ENCODE data around the gene GLT1D1.

Gene GLT1D1

DNA sequence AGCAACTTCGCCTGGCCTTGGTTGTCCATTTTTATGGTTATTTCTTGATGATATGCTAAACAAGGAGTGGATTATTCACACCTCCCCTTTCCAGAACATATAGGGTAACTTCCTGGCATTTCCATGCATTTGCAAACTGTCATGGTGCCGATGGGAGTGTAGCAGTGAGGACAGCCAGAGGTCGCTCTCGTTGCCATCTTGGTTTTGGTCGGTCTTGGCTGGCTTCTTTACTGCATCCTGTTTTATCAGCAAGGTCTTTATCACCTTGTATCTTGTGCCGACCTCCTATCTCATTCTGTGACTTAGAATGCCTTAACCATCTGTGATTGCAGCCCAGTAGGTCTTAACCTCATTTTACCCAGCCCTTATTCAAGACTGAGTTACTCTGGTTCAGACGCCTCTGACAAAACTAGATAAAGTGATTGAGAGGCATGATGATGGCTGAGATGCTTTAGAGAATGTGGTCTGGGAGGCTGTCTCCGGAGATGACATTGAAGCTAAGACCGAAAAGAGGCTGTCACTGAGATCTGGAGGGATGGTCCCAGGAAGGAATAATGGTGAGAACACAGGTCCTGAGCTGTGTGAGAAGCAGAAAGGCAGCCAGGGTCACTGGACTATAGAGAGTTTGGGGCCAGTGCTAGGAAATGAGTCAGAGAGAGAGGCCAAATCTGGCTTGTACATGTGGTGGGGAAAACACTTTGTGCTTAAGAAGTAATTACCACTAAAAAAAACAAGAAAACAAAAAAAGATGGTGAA is 2.9 kb downstream of the GLT1D1 start:
- DNase-seq, result no peak

DNA sequence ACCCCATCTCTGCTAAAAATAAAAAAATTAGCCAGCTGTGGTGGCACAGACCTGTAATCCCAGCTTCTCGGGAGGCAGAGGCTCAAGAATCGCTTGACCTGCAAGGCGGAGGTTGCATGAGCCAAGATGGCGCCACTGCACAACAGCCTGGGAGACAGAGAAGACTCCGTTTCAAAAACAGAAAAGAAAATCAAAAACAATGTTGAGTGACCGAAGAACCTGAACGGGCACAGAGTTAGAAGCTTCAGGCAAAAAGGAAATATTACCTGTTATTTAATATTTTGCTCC is 3.5 kb downstream of the GLT1D1 start:
- DNase-seq, result no peak

DNA sequence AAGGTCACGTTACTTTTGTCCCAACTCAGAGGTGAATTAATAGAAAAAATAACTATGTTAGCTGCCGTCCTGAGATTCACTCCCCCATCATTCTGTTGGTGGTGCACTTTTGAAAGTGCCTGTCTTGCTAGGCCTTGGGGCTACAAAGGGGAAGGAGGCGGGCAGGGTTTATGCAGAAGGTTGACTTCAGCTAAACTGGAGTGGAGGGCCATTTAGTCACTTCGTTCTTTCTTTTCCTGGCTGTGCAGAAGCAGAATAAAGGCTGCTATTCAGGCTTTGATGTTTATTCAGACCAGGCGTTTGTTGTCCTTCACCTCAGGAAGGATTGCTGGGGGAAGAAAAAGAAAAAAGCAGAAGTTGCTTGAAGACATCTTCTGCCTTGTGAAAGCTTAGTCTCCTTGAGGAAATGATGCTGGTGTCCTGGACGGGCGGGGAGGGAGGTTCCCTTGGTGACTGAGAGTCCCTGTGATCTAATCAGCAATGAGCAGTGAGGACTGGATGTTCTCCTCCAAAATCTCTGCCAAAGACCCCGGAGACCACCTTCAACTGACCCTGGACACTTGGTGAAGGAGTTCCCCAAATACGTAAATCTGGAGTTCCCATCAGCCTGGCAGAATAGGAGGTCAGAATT is 4.0 kb downstream of the GLT1D1 start:
- no peak for DNase-seq

DNA sequence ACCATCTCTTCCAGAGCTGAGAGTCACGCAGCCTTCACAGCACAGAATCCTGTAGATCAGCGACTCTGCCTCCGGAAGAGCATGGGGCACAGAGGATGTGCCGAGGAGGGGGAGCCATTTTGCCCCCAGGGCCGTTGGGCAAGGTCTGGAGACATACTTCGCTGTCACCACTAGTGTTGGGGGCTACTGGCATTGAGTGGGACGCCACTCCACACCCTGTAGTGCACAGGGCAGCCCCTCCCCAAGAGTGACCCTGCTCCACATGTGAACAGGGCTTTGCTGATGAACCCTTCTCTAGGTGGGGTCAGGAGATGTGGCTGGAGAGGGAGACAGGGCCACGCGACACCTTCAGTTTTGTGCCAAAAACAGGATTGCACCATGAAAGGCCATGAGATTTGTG is 6.0 kb downstream of the GLT1D1 start:
- no peak for DNase-seq

DNA sequence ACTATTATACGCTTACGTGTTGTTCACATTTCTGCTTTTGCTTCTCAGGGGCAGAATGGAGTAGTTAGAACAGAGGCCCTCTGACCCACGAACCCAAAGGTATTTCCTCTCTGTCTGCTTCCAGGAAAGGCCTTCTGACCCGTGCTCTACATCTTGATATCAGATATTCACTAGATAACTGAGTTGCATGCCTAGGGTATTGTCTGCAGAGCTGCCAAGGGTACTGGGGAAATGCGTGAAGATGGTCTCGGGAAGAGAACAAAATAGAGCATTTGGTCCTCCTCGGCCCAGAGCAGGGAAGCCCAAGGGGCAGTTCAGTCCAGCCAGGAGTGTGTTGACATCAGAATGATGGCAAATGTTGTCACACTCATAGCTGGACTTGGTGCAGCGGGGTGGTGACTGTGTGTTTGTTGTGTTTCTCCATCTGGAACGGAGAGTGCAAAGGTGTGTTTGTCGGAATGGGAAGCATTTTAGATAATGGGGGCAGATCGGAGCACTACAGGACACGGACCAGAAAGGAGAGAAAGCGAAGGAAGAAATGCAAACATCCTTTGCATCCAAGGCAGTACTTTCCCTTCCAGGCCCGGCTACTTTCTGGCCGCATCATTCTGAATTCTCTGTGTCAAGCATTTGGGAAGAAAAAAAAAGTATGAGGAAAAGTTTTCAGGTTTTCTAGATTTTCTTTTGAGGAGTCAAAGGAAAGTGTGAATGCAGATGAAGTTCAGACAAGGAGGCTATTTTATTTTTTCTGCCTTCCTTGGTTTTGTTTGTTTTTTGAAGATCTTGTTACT is 8.1 kb downstream of the GLT1D1 start:
- DNase-seq, result no peak

DNA sequence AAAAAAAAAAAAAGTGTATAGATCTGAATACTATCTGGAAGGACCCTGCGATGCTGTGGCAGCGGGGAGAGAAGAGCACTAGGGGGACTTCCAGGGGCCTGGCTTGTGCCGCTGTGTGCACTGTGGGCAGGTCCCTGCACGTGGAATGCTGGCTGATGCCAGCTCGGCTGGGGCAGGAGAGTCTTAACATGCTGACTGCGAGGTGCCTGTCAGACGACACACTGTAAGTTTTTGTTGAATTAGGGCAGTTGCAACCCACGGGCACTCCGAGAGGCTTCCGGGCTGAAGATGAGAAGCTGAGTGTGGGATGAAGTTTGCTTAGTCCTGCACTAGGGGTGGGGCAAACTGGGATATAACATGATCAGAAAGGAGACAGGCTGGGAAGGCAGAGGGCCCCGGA is 10.7 kb downstream of the GLT1D1 start:
- DNase-seq, result no peak

DNA sequence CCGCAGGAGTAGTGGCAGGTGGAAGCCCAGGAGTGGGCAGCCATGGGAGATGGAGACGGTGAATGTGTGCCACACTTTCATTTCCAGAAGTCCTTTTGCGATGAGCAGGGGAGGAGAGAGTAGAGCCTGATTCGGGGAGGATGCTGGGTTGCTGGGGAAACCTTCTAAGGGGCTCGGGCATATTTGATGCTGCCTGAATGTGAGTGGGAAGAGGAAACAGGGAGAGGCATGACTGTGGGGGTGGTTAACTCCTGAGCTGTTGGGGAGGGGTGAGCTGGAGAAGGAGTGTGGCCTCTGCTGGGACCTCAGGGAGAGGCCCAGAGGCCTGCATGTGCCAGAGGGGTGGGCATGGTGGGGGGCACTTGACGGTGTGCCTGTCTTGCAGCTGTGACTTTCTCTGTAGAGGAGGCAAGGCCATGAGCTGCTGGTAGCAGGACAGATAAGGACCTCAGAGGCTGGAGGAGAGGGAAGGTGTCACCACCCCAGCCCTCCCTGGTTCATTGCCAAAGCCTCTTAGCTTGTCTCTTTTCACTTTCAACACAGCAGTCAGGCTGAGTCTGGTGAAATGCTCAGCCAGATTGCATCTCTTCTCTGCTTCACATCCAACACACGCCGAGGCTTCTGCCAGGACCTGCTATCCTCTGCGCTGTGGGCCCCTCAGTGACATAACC is 11.4 kb downstream of the GLT1D1 start:
- no peak for DNase-seq

DNA sequence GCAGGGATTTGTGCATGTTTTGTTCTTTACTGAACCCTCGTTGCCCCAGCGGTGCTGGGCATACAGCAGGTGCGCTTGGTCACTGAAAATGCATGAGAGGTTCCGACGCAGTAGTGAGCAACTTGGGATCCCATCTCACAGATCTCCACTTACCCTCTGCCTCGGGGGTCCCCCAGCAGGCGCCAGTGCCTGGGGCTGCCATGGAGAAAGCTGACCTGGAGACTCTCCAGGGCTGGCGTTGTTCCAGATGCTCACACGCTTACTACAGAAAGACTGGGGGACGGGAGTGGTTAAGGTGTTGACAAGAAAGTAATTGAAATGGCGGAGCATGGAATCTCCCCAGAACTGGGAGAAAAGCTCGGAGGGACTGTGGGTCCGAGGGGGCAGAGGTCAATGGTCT is 14.2 kb downstream of the GLT1D1 start:
- DNase-seq, result no peak

DNA sequence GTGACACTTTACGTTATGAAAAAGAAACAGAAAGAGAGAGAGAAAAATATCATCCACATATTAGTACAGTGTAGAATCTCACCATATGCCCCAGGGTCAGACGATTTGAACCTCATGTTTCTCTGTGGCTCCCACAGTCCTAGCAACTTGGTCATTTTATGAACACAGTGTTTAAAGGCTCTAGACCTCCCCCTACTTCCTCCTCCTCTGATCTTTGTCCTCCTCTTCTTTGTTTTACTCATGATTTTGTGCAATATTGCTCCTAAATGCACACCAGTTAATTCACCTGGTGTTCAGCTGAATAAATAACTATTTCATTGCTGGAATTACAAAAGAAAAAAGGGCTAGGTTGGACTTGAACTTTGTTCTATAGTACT is 18.2 kb downstream of the GLT1D1 start:
- no peak for DNase-seq

DNA sequence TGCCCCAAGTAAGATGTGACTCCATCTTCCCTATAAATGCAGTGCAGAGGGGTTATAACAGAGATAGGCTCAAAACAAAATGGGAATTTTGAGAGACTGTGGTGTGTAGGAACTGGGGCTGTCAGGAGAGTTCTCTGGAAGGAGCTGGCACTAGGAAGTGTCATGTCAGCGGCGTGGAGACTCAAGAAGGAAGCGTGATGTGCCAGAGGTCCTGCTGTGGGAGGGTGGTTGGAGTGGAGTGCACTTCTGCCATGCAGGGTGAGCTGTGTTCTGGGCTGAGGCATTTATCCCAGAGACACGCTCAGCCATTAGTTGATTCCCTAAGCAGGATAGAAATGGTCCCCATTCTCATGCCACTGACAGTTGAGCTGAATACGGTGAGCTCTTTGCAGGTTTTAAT is 19.0 kb downstream of the GLT1D1 start:
- DNase-seq, result peak in 1 of 14 donors; percentile 9

DNA sequence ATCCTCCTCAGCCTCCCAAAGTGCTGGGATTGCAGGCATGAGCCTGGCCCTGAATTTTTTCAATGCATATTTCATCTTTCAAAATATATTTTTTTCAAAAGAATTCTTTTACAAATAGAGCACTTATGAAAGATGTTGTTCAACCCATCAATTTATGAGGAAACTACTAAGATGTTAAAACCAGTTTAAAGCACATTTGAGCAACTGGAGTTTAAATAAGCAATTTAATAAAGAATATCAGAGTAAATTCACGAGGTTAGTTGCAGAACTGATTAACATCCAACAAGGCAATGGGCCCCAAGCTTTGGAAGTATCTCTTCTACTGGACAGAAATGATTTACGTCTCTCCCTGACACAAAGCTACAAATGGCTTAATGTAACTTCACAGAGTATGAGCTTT is 23.3 kb downstream of the GLT1D1 start:
- no peak for DNase-seq

DNA sequence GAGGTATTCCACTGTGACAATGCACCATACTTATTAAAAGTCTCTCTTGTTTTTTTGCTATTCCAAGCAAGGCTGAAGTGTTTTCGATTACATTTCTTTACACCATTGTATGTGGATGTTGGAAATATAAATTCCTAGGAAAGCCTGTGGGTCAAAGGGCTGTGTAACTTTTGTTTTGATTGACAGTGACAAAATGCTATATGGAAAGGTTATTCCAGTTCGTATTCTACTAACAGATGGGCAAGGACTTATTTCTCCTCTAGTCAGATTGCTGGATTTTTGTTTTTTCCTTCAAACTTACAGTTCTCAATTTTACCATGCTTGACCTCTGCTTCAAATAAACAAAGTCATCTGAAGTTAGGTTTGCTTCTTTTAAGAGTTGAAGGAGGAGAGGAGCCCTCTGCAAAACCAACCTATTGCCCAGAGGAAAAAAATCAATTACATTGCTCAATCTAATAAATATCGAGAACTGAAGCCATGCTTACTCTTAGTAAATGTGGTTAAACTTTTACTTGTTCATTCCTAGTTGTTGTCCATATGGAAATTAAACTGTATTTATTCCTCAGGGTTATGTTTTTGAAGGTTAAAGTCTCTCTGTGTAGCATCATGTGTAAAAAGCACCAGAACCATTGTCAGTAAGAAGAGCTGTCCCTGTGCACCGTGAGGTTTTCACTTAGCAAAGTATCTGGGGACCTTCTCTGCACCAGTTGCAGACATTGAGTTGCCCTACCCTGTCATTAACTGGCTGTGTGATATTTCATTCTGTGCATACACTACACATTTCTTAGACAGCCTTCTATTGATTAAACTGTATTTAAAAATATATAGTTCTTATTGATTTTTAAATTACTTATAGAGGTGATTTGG is 26.9 kb downstream of the GLT1D1 start:
- DNase-seq, result no peak

DNA sequence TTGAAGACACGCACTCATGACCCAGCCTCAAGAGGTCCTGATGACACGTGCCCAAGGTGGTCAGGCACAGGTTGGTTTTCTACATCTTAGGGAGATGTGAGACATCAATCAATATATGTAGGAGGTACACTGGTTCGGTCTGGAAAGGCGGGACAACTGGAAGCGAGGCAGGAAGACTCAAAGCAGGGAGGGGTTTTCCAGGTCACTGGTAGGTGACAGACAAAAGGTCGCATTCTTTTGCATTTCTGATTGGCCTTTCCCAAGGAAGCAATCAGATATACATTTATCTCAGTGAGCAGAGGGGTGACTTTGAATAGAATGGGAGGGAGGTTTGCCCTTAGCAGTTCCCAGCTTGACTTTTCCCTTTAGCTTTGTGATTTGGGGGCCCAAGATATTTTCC is 38.6 kb downstream of the GLT1D1 start:
- no peak for DNase-seq

DNA sequence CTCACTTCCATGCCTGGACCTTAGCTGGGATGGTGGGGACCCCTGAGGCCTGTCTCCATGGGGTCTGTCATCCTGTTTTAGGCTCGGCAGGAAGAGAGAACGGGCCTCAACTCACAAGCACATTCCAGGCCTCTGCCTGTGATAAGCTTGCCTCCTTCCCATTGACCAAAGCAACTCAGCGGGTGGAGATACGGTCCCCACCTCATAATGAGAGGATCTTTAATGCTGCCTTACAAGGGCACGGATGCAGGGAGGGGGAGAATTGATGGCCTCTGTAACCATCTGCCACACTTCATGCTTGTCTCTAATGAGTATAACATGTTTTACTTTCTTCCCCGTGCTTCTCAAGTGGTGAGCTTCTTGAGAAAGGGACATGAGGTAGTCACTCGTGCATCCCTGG is 50.0 kb downstream of the GLT1D1 start:
- DNase-seq, result no peak

DNA sequence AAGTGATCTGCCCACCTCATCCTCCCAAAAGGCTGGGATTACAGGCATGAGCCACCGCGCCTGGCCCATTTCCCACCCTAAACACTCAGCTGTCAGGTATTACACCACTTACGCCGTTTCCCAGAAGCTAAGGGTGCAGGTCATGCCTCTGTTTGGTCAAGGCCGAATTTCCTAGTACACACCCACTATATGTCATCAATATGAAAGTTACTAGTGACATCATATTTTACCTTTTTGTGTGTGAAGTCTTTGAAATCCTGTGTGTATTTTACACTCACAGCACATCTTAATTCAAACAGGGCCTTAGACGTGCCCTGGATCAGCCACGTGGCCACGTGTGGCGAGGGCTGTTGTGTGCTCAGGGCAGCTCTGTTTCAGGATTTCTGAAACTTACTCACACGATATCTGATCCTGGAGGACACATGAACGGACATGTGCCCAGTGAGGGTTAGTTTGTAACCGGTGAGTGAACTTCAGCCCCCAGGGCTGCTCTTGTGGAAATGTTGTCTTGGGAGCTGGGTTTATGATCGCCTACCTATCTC is 51.8 kb downstream of the GLT1D1 start:
- DNase-seq, result no peak

DNA sequence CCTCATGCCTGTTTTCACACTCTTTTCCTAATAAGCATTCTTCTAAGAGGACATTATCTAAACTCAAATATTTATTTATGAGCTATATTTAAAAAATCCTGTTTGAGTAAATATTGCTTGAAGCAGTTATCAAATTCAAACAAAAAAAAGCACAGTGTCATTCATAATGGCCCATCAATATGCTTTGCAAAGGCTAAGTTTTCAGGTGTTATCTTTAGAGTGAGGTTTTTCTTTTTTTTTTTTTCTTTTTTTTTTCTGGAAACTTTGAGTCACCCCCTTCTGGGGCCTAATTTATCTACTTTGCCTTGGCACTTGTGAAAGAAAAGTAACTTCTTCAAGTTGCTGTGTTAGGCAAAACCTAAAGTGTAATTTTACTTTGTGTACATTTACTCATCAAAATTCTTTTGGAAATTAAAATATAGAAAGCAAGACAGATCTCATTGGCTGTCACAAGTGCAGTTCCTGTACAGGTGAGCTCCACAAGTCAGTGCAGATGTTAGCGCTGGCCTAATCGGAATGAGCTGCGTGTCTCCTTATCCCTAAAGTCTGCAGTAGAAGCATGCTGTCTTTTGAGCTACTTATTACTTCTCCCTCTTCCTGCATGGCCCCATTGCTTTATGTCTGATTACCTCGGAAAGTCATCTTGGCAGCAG is 53.3 kb downstream of the GLT1D1 start:
- DNase-seq, result no peak

DNA sequence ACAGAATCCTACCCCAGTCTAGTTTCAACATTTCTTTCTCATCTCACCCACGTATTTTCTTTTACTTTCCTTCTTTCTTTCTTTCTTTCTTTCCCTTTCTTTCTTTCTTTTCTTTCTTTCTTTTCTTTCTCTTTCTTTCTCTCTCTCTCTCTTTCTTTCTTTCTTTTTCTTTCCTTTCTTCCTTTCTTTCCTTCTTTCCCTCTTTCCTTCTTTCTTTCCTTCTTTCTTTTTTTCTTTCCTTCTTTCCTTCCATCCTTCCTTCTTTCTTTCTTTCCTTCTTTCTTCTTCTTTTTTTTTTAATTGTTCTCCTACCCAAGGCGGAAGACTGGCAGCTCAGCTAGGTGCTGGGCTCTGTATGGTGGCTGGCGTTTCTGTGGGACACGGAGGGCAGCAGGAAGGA is 55.0 kb downstream of the GLT1D1 start:
- no peak for DNase-seq

DNA sequence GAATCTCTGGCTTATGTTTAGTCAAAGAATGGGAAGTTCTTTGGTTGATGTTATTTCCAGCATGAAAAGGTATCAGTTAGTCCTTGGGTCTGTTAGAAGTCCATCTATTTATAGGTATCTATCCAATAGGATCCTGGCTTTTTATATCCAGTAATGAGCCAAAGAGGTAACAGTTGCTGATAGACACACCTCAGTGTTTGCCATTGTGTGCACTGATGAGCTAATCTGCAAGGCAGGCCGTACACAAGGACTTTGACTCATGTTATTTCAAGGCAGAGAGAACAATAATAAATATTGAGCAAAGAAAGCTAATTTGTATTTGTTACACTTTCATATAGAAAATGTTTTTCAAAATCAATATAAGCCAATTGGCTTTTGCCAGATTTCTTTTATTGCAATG is 56.4 kb downstream of the GLT1D1 start:
- no peak for DNase-seq

DNA sequence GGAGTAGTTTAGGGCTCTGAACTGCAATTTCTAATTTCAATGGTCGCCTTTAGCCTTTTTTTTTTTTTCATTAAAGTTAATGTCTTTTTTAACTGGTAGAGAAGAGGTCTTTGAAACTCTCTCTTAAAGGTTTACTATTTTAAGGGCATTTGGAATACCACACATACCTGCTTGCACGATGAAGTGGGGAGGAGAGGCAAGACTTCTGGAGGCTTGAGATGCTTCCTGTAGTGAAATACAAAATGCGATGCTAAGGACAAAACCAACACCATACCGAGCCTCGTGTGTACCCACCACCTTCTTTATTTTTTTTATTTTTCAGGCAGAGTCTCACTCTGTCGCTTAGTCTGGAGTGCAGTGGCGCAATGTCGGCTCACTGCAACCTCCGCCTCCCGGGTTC is 57.4 kb downstream of the GLT1D1 start:
- DNase-seq, result no peak

DNA sequence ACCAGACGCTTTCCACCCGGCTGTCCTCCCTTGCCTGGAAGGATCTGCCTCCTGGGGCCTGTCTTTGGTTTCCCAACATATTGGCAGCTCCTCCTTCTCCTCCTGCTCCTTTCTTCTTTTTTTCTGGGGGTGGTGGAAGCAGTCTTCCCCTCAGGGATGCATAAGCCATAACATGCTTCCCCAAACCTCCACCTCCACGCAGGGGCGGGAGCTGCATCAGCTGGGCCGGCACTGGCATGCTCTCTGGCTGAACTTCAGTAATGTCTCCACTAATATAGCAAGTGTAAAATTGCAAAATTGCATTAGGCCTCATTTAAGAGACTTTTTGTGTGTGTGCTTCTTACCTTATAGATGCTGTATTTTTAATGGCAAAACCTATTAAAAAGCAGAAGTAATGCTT is 58.6 kb downstream of the GLT1D1 start:
- no peak for DNase-seq

DNA sequence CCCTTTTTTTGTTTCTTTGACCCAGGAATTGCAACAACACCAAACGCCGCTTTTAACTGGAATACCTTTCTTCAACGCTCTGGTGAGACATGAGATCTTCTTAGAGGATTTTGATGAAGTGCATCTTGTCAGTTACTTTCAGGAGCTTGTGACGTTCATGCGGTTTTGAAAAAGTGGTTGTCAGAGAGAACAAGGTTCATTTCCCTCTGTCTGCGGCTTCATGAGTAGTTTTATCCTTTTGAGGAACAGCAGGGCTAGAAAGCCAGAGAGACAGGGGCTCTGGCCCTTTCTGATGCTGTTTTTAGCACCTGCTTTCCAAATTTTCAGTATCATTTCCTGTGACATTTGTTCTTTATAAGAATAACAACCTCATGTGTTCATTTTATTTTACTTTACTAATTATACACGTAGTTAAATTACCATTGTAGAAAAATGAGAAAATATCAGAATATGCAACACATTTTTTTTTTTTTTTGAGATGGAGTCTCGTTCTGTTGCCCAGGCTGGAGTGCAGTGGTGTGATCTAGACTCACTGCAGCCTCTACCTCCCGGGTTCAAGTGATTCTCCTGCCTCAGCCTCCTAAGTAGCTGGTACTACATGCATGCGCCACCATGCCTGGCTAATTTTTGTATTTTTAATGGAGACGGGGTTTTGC is 61.8 kb downstream of the GLT1D1 start:
- DNase-seq, result peak in 5 of 14 donors; percentile 6 to 13 (median 7)

Measured in C1 segment of cervical spinal cord (tissue), 14 donors.